ENCODE data around the gene CD81. TPM values are rescaled to one million over a fixed set of nuclear protein-coding genes. Genes with fewer than 3 reads are reported as not detected.

CD81 gene
- total and polyA plus RNA-seq, 9 of the 15 experiments (the other 6 are each of a cell fraction or from before 2014, with no cell fraction given) = 2.4 to 189 (median 61.7) TPM

DNA sequence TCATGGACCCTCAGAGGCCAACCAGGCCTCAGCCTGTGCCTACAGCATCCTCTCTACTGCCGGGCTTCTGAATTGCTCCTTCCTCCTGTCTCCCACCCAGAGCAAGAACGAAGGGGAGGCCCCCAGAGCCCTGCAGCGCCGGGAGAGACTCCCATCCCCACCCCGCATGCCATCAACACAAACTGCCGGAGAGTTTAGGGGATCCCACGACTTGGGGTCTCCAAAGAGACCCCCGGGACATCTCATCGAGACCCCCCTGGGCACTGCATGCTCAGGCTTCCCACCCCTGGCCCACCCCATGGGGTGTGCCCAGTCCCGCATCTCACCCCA is 8.3 kb upstream of the CD81 start (continued):
- TF ChIP-seq, protein P1, sequence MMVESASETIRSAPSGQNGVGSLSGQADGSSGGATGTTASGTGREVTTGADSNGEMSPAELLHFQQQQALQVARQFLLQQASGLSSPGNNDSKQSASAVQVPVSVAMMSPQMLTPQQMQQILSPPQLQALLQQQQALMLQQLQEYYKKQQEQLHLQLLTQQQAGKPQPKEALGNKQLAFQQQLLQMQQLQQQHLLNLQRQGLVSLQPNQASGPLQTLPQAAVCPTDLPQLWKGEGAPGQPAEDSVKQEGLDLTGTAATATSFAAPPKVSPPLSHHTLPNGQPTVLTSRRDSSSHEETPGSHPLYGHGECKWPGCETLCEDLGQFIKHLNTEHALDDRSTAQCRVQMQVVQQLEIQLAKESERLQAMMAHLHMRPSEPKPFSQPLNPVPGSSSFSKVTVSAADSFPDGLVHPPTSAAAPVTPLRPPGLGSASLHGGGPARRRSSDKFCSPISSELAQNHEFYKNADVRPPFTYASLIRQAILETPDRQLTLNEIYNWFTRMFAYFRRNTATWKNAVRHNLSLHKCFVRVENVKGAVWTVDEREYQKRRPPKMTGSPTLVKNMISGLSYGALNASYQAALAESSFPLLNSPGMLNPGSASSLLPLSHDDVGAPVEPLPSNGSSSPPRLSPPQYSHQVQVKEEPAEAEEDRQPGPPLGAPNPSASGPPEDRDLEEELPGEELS (CRISPR knock-in tag; IDR thresholded peaks at IDR 0.05; ENCODE audit: borderline replicate concordance) = no peak
- no peak for TF ChIP-seq SREBF2 (CRISPR knock-in tag; IDR thresholded peaks at IDR 0.05)

DNA sequence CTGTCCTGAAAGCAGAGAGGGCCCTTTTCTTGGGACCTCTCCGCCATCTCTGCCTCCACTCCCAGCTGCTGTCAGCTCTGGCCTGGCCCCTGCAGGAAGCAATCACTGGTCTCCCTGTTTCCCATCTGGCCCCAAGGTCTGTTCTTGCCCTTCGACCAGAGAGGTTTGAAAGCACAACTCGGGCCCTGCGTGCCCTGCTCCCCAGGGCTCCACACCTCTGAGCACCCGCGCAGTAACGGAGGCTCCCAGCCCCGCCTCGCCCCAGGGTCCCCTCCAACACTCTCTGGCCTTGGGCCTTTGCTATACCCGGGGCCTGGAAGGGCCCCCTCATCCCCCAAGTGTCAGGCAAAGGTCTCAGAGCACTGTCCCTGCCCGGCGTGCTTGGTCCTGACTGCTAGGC is 7.8 kb upstream of the CD81 start:
- Histone ChIP-seq H2AFZ (ENCODE audit: low read depth, low read length) (no peak overlapping the region), H3K79me2 (ENCODE audit: control insufficient read depth, insufficient read depth, low read length) (no peaks in the 10 kb centered on the region), H4K20me1 (replicated peaks; ENCODE audit: control insufficient read depth, insufficient read depth, low read length) (peaks cover 10% of the 10 kb centered on the region), H3K27ac (ENCODE audit: extremely low read depth, low read depth, low read length) (no peak overlapping the region), H3K4me3 (no peak overlapping the region), H3K4me2 (ENCODE audit: insufficient read depth, low read length) (no peak overlapping the region), H3K9ac (ENCODE audit: insufficient read depth in 1 of 2, low read depth in 2 of 2, low read length in 2 of 2) (no peak overlapping the region), H3K9me3 (replicated peaks; ENCODE audit: control insufficient read depth, insufficient read depth, low read depth, low read length) (no peaks in the 10 kb centered on the region), H3K9me1 (ENCODE audit: control insufficient read depth, insufficient read depth, low read length) (no peaks in the 10 kb centered on the region), H3K27me3 (ENCODE audit: control insufficient read depth in 2 of 2, insufficient read depth in 2 of 2, low read length in 2 of 2) (peaks cover 0 to 34% of the 10 kb centered on the region in 2 experiments), H3K36me3 (ENCODE audit: control insufficient read depth, insufficient read depth, low read length) (no peaks in the 10 kb centered on the region), H3K4me1 (replicated peaks in 1 of 2; ENCODE audit: control insufficient read depth in 2 of 2, insufficient read depth in 2 of 2, low read length in 2 of 2) (peaks cover 4 to 6% of the 10 kb centered on the region in 2 experiments; a peak in 4 of 5 replicates)
- CTCF ChIA-PET (ENCODE audit: low intra/inter-chr PET ratio) = no interaction called here
- TF ChIP-seq ZNF780A (CRISPR knock-in tag; IDR thresholded peaks at IDR 0.05) (no peak), DNMT1 (IDR thresholded peaks at IDR 0.05) (no peak), MEF2D (tag; conservative IDR thresholded peaks at IDR 0.05; ENCODE audit: low read depth) (no peak), MED1 (CRISPR knock-in tag; IDR thresholded peaks at IDR 0.05; ENCODE audit: borderline replicate concordance) (no peak)
- DNase-seq (ENCODE audit: extremely low read depth in 1 of 4, low spot score in 3 of 4) (no peak), FAIRE-seq (no peak), ATAC-seq (no peak)
- in situ Hi-C loops (cut with MboI) (no loop called here), intact Hi-C loops (cut with micrococcal nuclease) (no loop called here)
- 29% methylated on average over 8 of the region's 12 CpGs for WGBS (ENCODE audit: insufficient coverage, low coverage, missing lambda C conversion rate)
- POLR2A ChIA-PET = interaction anchor here (0.7 kb wide), 1 partner anchor 9 kb away, joined by 3 read pairs; no protein-coding TSS in a partner anchor
- no TSS peak for BruUV-seq (replicated peaks)
